ENCODE measurements around the gene SPSB1. TPM values are rescaled to one million over a fixed set of nuclear protein-coding genes. Genes with fewer than 3 reads are reported as not detected.

The SPSB1 gene
- total RNA-seq, 2 donors from 2014 or later = 20.4 to 26.9 TPM

GRCh38 chr1:9416918-9417500 is 124.3 kb downstream of the SPSB1 start:
- DNase-seq = no peak
- no peaks in the 10 kb centered on the region for H3K27me3 ChIP-seq (ENCODE audit: control insufficient read depth, insufficient read depth, low read length, poor library complexity, severe bottlenecking)
- TF ChIP-seq, protein P1, sequence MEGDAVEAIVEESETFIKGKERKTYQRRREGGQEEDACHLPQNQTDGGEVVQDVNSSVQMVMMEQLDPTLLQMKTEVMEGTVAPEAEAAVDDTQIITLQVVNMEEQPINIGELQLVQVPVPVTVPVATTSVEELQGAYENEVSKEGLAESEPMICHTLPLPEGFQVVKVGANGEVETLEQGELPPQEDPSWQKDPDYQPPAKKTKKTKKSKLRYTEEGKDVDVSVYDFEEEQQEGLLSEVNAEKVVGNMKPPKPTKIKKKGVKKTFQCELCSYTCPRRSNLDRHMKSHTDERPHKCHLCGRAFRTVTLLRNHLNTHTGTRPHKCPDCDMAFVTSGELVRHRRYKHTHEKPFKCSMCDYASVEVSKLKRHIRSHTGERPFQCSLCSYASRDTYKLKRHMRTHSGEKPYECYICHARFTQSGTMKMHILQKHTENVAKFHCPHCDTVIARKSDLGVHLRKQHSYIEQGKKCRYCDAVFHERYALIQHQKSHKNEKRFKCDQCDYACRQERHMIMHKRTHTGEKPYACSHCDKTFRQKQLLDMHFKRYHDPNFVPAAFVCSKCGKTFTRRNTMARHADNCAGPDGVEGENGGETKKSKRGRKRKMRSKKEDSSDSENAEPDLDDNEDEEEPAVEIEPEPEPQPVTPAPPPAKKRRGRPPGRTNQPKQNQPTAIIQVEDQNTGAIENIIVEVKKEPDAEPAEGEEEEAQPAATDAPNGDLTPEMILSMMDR (conservative IDR thresholded peaks at IDR 0.05) = no peak
- Mint-ChIP-seq H3K4me3 (no peak overlapping the region), H3K9me3 (no peaks in the 10 kb centered on the region), H3K4me1 (peaks cover 9% of the 10 kb centered on the region), H3K27me3 (ENCODE audit: insufficient read depth) (peaks cover 5% of the 10 kb centered on the region), H3K27ac (no peak overlapping the region), H3K36me3 (ENCODE audit: low read depth) (no peaks in the 10 kb centered on the region)
- no peak overlapping the region for H3K27ac ChIP-seq (ENCODE audit: low read depth, low read length)
- no peak overlapping the region for H3K4me3 ChIP-seq (ENCODE audit: low read length)
- H3K9me3 ChIP-seq (ENCODE audit: control insufficient read depth, low read length) = no peaks in the 10 kb centered on the region
- H3K36me3 ChIP-seq (ENCODE audit: control insufficient read depth, insufficient read depth, low read length) = no peaks in the 10 kb centered on the region
- no peak overlapping the region for H3K9ac ChIP-seq (ENCODE audit: extremely low read depth, low read length, poor library complexity, severe bottlenecking)
- WGBS, 2 experiments (ENCODE audit: insufficient coverage in 1 of 2, insufficient read length in 1 of 2) = 92 to 98% methylated on average over 6 to 18 of the region's 18 CpGs
- peaks cover 5% of the 10 kb centered on the region for H3K4me1 ChIP-seq (ENCODE audit: control insufficient read depth, insufficient read depth, low read length)

DNA sequence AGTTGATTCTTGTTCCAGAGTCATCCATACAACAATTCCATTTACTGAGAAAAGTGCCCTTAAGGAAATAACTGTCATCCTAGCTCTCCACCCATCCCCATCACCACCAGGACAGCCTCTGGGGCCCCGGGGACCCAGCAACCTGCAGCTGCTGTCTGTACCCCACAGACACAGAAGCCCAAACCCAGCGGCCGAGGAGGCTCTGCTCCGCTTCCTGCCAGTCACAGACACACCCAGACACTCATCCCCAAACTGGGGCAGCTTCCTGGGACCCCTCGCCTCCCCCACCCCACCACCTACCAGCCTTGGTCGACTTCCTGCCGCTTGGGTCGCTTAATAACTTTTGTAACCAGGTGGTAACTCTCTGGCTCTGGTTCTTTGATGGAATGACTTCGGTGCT is 125.0 kb downstream of the SPSB1 start:
- no peak for DNase-seq
- Mint-ChIP-seq H3K36me3 (ENCODE audit: low read depth) (no peaks in the 10 kb centered on the region), H3K4me1 (peaks cover 6% of the 10 kb centered on the region), H3K4me3 (no peak overlapping the region), H3K9me3 (no peaks in the 10 kb centered on the region), H3K27me3 (ENCODE audit: insufficient read depth) (peaks cover 5% of the 10 kb centered on the region), H3K27ac (no peak overlapping the region)
- Histone ChIP-seq H3K36me3 (ENCODE audit: control insufficient read depth, insufficient read depth, low read length) (no peaks in the 10 kb centered on the region), H3K27me3 (ENCODE audit: control insufficient read depth, insufficient read depth, low read length, poor library complexity, severe bottlenecking) (no peaks in the 10 kb centered on the region), H3K9me3 (ENCODE audit: control insufficient read depth, low read length) (no peaks in the 10 kb centered on the region), H3K9ac (ENCODE audit: extremely low read depth, low read length, poor library complexity, severe bottlenecking) (no peak overlapping the region), H3K4me1 (ENCODE audit: control insufficient read depth, insufficient read depth, low read length) (peaks cover 5% of the 10 kb centered on the region), H3K4me3 (ENCODE audit: low read length) (no peak overlapping the region), H3K27ac (ENCODE audit: low read depth, low read length) (no peak overlapping the region)
- WGBS, 2 experiments (ENCODE audit: insufficient coverage in 1 of 2, insufficient read length in 1 of 2) = 85 to 89% methylated on average over 6 to 9 of the region's 9 CpGs
- TF ChIP-seq, protein P1 (conservative IDR thresholded peaks at IDR 0.05) = no peak

DNA sequence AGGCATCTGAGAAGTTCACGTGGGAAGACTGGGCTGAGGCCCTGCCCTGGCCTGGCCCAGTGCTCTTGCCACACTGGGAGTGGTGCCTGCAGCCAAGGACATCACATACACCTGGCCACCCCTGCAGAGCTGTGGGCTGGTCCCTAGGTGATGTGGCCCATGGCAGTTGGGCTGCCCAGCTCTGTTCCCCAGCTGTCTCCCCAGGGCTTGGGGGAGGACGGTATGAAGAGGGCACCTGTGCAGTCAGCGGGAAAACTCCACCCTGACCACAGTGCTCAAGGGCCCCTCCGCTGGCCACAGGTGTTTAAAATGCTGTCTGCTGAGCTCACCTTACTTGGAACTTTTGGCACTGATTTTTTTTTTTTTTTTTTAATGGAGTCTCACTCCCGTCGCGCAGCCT is 126.2 kb downstream of the SPSB1 start:
- Mint-ChIP-seq H3K27ac (no peak overlapping the region), H3K9me3 (no peaks in the 10 kb centered on the region), H3K27me3 (ENCODE audit: insufficient read depth) (peaks cover 5% of the 10 kb centered on the region), H3K4me1 (peaks cover under 1% of the 10 kb centered on the region), H3K36me3 (ENCODE audit: low read depth) (no peaks in the 10 kb centered on the region), H3K4me3 (no peak overlapping the region)
- Histone ChIP-seq H3K27ac (ENCODE audit: low read depth, low read length) (no peak overlapping the region), H3K9me3 (ENCODE audit: control insufficient read depth, low read length) (no peaks in the 10 kb centered on the region), H3K4me1 (ENCODE audit: control insufficient read depth, insufficient read depth, low read length) (no peaks in the 10 kb centered on the region), H3K9ac (ENCODE audit: extremely low read depth, low read length, poor library complexity, severe bottlenecking) (no peak overlapping the region), H3K27me3 (ENCODE audit: control insufficient read depth, insufficient read depth, low read length, poor library complexity, severe bottlenecking) (no peaks in the 10 kb centered on the region), H3K36me3 (ENCODE audit: control insufficient read depth, insufficient read depth, low read length) (no peaks in the 10 kb centered on the region), H3K4me3 (ENCODE audit: low read length) (no peak overlapping the region)
- DNase-seq = no peak
- WGBS, 2 experiments (ENCODE audit: insufficient coverage in 1 of 2, insufficient read length in 1 of 2) = 93 to 98% methylated on average over 6 to 7 of the region's 7 CpGs
- TF ChIP-seq, protein P1 (conservative IDR thresholded peaks at IDR 0.05) = no peak

Other genes starting within 250 kb of the SPSB1 start
- not detected for gene SLC2A5, start 223.3 kb upstream of the SPSB1 start, total RNA-seq
- 1 to 10 TPM; 2.3 to 5.0 TPM for gene GPR157, start 163.8 kb upstream of the SPSB1 start, total RNA-seq
- gene H6PD, start 58.1 kb upstream of the SPSB1 start, total RNA-seq = 10 to 100 TPM; 21.5 to 34.4 TPM
- gene SLC25A33, start 246.6 kb downstream of the SPSB1 start, total RNA-seq = 10 to 100 TPM in 1 of 2 donors, 1 to 10 TPM in 1; 9.6 to 13.6 TPM